BJ (cell line): ENCODE data around the gene SLC3A2. TPM values are rescaled to one million over a fixed set of nuclear protein-coding genes. Genes with fewer than 3 reads are reported as not detected.
"Not testable (repeated sequence)": the region's sequence is repeated elsewhere in the genome, so short reads cannot be mapped to it uniquely, and the experiment has no call there.

Experiments used
- CTCF ChIA-PET: fragments of 350-600 bp; formaldehyde crosslinking; extraction: SDS; loops from one replicate; lab custom pipeline; 2021; ENCODE audit warnings: antibody characterized with exemption, inconsistent platforms; lab: Yijun Ruan, JAX
- POLR2A ChIA-PET: fragments of 300-600 bp; sonication (Branson Sonifier 250); formaldehyde crosslinking; extraction: SDS; loops from one replicate; lab custom pipeline; 2021; ENCODE audit warnings: antibody characterized with exemption; lab: Charles Lee
- DNase-seq: peaks from one replicate; pipeline ENCODE4 v3.0.0-alpha.2; 2011; ENCODE audit warnings: low read depth
- H3K27me3 ChIP-seq: 2 replicates; pipeline ENCODE4 v1.6.0; 2011; ENCODE audit warnings: low read length; ENCODE audit not compliant: control insufficient read depth, insufficient read depth
- H3K36me3 ChIP-seq: 2 replicates; pipeline ENCODE4 v1.5.1; 2011; ENCODE audit warnings: low read length; ENCODE audit not compliant: control insufficient read depth, insufficient read depth
- H3K4me3 ChIP-seq: 2 replicates; pipeline ENCODE4 v1.5.1; 2011; ENCODE audit warnings: low read depth, mild to moderate bottlenecking, control low read depth, low read length
- polyA plus RNA-seq: library from polyadenylated mRNA; depleted of rRNA; stranded (reverse); fragments of >200 nt; gene quantifications from 2 replicates; pipeline ENCODE4 v1.2.3, GENCODE V29; 2011
- TF ChIP-seq, protein P1 (sequence below): IDR thresholded peaks from 2 replicates; pipeline ENCODE4 v1.5.1; 2011; ENCODE audit warnings: low read depth, mild to moderate bottlenecking, control low read depth, inconsistent platforms, low read length, moderate library complexity; ENCODE audit not compliant: insufficient read depth

SLC3A2 gene
- polyA plus RNA-seq, 1 experiment: 535 TPM

DNA sequence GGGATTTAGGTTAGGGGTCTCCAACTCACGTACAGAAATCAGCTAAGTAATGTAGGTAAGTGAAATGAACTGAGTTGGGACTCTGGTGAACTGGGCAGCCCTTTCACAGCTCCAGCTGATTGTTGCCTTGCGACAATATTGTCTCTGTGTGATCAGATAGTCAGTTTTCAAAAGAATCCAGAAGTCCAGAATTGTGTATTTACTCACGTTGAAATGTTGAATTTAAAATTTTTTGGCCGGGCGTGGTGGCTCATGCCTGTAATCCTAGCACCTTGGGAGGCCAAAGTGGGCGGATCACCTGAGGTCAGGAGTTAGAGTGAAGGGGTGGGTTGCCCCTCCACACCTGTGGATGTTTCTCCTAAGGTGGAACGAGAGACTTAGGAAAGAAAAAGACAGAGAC, 22.5 kb upstream of the SLC3A2 start:
- ChIA-PET POLR2A (no interaction called here), CTCF (interaction anchor here (0.7 to 5.5 kb wide), 3 partner anchors 12 to 131 kb away, joined by 3 to 37 read pairs (median 3); partner anchors contain the start of genes HNRNPUL2 and TMEM179B)
- TF ChIP-seq, protein P1, sequence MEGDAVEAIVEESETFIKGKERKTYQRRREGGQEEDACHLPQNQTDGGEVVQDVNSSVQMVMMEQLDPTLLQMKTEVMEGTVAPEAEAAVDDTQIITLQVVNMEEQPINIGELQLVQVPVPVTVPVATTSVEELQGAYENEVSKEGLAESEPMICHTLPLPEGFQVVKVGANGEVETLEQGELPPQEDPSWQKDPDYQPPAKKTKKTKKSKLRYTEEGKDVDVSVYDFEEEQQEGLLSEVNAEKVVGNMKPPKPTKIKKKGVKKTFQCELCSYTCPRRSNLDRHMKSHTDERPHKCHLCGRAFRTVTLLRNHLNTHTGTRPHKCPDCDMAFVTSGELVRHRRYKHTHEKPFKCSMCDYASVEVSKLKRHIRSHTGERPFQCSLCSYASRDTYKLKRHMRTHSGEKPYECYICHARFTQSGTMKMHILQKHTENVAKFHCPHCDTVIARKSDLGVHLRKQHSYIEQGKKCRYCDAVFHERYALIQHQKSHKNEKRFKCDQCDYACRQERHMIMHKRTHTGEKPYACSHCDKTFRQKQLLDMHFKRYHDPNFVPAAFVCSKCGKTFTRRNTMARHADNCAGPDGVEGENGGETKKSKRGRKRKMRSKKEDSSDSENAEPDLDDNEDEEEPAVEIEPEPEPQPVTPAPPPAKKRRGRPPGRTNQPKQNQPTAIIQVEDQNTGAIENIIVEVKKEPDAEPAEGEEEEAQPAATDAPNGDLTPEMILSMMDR: no peak
- DNase-seq: no peak
- no peak overlapping the region for H3K4me3 ChIP-seq
- no peaks in the 10 kb centered on the region for H3K27me3 ChIP-seq
- peaks cover 5% of the 10 kb centered on the region for H3K36me3 ChIP-seq

DNA sequence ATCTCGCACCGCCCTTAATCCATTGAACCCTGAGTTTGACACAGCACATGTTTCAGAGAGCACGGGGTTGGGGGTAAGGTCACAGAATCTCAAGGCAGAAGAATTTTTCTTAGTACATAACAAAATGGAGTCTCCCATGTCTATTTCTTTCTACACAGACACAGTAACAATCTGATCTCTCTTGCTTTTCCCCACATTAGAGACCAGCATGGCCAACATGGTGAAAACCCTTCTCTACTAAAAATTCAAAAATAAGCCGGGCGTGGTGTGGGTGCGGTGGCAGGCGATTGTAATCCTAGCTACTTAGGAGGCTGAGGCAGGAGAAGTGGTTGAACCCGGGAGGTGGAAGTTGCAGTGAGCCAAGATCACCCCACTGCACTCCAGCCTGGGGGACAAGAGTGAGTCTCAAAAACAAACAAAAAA, 21.4 kb upstream of the SLC3A2 start:
- H3K36me3 ChIP-seq, H3K4me3 ChIP-seq, POLR2A ChIA-PET, H3K27me3 ChIP-seq, CTCF ChIA-PET, DNase-seq: not testable (repeated sequence)

DNA sequence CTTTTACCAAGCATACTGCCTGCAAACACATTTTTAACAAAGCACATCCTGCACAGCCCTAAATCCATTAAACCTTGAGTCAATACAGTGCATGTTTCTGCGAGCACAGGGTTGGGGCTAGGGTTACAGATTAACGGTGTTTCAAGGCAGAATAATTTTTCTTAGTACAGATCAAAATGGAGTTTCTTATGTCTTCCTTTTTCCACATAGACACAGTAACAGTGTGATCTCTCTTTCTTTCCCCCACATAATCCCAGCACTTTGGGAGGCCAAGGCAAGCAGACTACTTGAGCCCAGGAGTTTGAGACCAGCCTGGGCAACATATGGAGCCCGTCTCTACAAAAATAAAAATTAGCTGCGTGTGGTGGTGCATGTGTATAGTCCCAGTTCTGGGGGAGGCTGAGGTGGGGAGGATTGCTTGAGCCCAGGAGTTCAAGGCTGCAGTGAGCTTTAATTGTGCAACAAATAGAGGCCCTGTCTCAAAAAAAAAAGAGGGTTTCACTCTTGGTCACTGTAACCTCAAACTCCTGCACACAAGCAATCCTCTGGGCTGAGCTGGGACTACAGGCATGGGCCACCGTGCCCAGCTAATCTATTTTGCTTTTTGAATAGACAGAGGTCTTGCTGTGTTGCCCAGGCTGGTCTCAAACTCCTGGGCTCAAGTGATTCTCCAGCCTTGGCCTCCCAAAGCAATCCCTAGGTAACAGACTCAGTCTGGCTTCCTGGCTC, 19.7 kb upstream of the SLC3A2 start:
- Histone ChIP-seq H3K27me3 (no peaks in the 10 kb centered on the region), H3K4me3 (no peak overlapping the region), H3K36me3 (no peaks in the 10 kb centered on the region)
- no peak for DNase-seq
- ChIA-PET CTCF (interaction anchor here (3.5 to 5.7 kb wide), 2 partner anchors 20 to 75 kb away, joined by 22 to 76 read pairs; partner anchors contain the start of genes SLC3A2 and TMEM179B), POLR2A (interaction anchor here (0.7 kb wide), 1 partner anchor 153 kb away, joined by 3 read pairs; no protein-coding TSS in a partner anchor)
- TF ChIP-seq, protein P1: no peak

DNA sequence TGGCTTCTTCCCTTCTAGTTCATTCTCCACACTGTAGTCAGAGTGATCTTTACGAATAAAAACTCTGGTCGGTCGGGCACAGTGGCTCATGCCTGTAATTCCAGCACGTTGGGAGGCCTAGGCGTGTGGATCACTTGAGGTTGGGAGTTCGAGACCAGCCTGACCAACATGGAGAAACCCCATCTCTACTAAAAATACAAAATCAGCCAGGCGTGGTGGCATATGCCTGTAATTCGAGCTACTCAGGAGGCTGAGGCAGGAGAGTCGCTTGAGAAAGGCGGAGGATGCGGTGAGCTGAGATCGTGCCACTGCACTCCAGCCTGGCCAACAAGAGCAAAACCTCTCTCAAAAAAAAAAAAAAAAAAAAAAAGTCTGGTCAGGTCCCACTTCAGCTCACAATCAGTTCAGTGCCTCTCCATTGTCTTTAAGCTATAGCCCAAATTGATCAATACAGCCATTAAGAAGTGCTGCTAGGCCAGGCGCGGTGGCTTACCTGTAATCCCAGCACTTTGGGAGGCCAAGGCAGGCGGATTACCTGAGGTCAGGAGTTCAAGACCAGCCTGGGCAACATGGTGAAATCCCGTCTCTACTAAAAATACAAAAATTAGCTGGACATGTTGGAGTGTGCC, 19.0 kb upstream of the SLC3A2 start:
- ChIA-PET POLR2A (interaction anchor here (0.6 kb wide), 1 partner anchor 229 kb away, joined by 9 read pairs; no protein-coding TSS in a partner anchor), CTCF (interaction anchor here (0.6 to 5.7 kb wide), 5 partner anchors 20 to 374 kb away, joined by 3 to 76 read pairs (median 5); partner anchors contain the start of genes SLC3A2 and TMEM179B)
- not testable (repeated sequence) for H3K4me3 ChIP-seq, H3K36me3 ChIP-seq, DNase-seq, H3K27me3 ChIP-seq

DNA sequence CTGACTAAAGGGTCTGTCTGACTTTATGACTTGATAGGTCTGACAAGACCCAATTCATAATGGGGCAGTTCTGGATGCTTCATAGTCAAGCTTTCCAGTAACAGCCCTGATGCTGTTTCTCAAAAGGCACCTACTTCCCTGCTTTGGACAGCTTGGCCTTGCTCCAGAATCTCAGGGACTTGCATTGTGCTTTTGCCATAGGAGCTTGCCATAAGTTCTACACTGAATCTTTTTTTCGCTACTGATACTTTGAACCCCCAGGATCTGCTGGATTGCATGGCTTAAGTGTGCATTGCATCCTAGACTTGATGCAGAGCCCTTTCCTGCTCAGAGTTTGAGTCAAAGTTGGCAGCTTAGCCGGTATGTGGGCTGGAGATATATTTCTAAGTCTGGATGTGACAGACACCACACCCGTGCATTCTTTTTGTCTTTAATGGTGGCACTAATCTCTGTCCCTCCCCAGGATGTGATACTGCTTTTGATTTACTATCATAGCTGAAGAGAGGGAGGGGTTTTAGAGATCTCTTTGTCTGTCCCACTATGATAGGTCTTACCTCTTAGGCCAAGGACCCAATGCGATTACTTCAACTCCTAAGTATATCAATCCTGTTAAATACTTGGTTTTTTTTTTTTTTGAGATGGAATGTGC, 16.9 kb upstream of the SLC3A2 start:
- H3K36me3 ChIP-seq: no peaks in the 10 kb centered on the region
- TF ChIP-seq, protein P1: no peak
- DNase-seq: no peak
- no peaks in the 10 kb centered on the region for H3K27me3 ChIP-seq
- CTCF ChIA-PET: interaction anchor here (1.0 to 5.7 kb wide), 11 partner anchors 8 to 467 kb away, joined by 3 to 76 read pairs (median 3); partner anchors contain the start of genes SLC3A2 and TMEM179B
- POLR2A ChIA-PET: no interaction called here
- no peak overlapping the region for H3K4me3 ChIP-seq
